Sigmoid colon (tissue), 4 donors: ENCODE measurements around the gene MEIOC.

Experiments
- POLR2AphosphoS5 ChIP-seq, 4 donors: sonication (generic); formaldehyde crosslinking; IDR thresholded peaks; one replicate each; pipeline ENCODE4 v1.6.1; 2017; ENCODE audit warnings: antibody characterized with exemption in 4 of 4
- TF ChIP-seq, protein P1 (sequence below), 4 experiments: fragments of 450-650 bp in 3 of 4; fragments of 200-600 bp in 1 of 4; IDR thresholded peaks; one replicate each; pipeline ENCODE4 v1.5.1; 2016 to 2019; ENCODE audit warnings: antibody characterized with exemption in 4 of 4, mild to moderate bottlenecking in 3 of 4, moderate library complexity in 2 of 4

- TF ChIP-seq, protein P1, sequence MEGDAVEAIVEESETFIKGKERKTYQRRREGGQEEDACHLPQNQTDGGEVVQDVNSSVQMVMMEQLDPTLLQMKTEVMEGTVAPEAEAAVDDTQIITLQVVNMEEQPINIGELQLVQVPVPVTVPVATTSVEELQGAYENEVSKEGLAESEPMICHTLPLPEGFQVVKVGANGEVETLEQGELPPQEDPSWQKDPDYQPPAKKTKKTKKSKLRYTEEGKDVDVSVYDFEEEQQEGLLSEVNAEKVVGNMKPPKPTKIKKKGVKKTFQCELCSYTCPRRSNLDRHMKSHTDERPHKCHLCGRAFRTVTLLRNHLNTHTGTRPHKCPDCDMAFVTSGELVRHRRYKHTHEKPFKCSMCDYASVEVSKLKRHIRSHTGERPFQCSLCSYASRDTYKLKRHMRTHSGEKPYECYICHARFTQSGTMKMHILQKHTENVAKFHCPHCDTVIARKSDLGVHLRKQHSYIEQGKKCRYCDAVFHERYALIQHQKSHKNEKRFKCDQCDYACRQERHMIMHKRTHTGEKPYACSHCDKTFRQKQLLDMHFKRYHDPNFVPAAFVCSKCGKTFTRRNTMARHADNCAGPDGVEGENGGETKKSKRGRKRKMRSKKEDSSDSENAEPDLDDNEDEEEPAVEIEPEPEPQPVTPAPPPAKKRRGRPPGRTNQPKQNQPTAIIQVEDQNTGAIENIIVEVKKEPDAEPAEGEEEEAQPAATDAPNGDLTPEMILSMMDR (IDR thresholded peaks at IDR 0.05), result no peak
- no peak for TF ChIP-seq POLR2AphosphoS5 (IDR thresholded peaks at IDR 0.05)
Observed at GRCh38 chr17:44693609-44694008, 37.3 kb downstream of the MEIOC start.
